Measurements from ENCODE around the gene ABHD1. TPM values are rescaled to one million over a fixed set of nuclear protein-coding genes. Genes with fewer than 3 reads are reported as not detected.
"Not testable (repeated sequence)": the region's sequence is repeated elsewhere in the genome, so short reads cannot be mapped to it uniquely, and the experiment has no call there.

Gene ABHD1
- total RNA-seq (under 1 TPM; 0.77 to 0.79 TPM), polyA plus RNA-seq (ENCODE audit: insufficient read length in 2 of 2) (1 to 10 TPM; 2.5 to 2.9 TPM)
- long read RNA-seq, donor 1: 0 reads
- long read RNA-seq, donor 2, partial matches to known transcripts: 0 of 2 reads
- long read RNA-seq, donor 2, other reads (novel, unspliced or antisense): 0 of 2 reads
- long read RNA-seq, donor 3, partial matches to known transcripts: 0 of 2 reads
- long read RNA-seq, donor 3, other reads (novel, unspliced or antisense): 0 of 2 reads
- long read RNA-seq, donor 4, partial matches to known transcripts: 0 of 1 reads
- long read RNA-seq, donor 4, other reads (novel, unspliced or antisense): 0 of 1 reads

- peak within 1 kb of the TSS; percentile 40 for H3K27ac ChIP-seq (ENCODE audit: low read depth, low read length)
- WGBS (ENCODE audit: insufficient coverage): 6% methylated on average over 47 of the region's 47 CpGs
- peak in 2 of 6 donors; percentile 66 to 72 for DNase-seq (ENCODE audit: low read depth in 4 of 6, low spot score in 6 of 6)
Measured at GRCh38 chr2:27123302-27124150, at the start of gene ABHD1. Gene ABHD1 (plus strand): TSS chr2:27123815. CDS start chr2:27123949, 134 bp downstream.

GRCh38 chr2:27074738-27075565, 48.7 kb upstream of the ABHD1 start:
- no peak overlapping the region for H3K4me3 ChIP-seq (ENCODE audit: low read depth, low read length)
- peaks cover 2% of the 10 kb centered on the region for H3K27me3 ChIP-seq (ENCODE audit: control insufficient read depth, insufficient read depth, low read length)
- no peak for DNase-seq (ENCODE audit: low read depth in 4 of 6, low spot score in 6 of 6)
- no peaks in the 10 kb centered on the region for H3K9me3 ChIP-seq (ENCODE audit: control insufficient read depth, insufficient read depth, low read length)
- peaks cover 38% of the 10 kb centered on the region for H3K4me1 ChIP-seq (ENCODE audit: control insufficient read depth, insufficient read depth, low read length)
- H3K27ac ChIP-seq (ENCODE audit: low read depth, low read length): no peak overlapping the region
- WGBS (ENCODE audit: insufficient coverage): 60% methylated on average over 3 of the region's 4 CpGs
- peaks cover 2% of the 10 kb centered on the region for H3K36me3 ChIP-seq (ENCODE audit: control insufficient read depth, insufficient read depth, low read length)

More at GRCh38 chr2:27123302-27124150, at the start of gene ABHD1:
- Histone ChIP-seq H3K9me3 (ENCODE audit: control insufficient read depth, insufficient read depth, low read length) (no peaks in the 10 kb centered on the region), H3K27me3 (ENCODE audit: control insufficient read depth, insufficient read depth, low read length) (peaks cover 4% of the 10 kb centered on the region), H3K4me1 (ENCODE audit: control insufficient read depth, insufficient read depth, low read length) (peaks cover 17% of the 10 kb centered on the region), H3K4me3 (ENCODE audit: low read depth, low read length) (peak within 1 kb of the TSS; percentile 60), H3K36me3 (ENCODE audit: control insufficient read depth, insufficient read depth, low read length) (peaks cover 5% of the 10 kb centered on the region)

- DNase-seq (ENCODE audit: low read depth in 4 of 6, low spot score in 6 of 6); H3K4me3 ChIP-seq (ENCODE audit: low read depth, low read length); H3K27ac ChIP-seq (ENCODE audit: low read depth, low read length); H3K9me3 ChIP-seq (ENCODE audit: control insufficient read depth, insufficient read depth, low read length); H3K27me3 ChIP-seq (ENCODE audit: control insufficient read depth, insufficient read depth, low read length); H3K36me3 ChIP-seq (ENCODE audit: control insufficient read depth, insufficient read depth, low read length): not testable (repeated sequence)
- H3K4me1 ChIP-seq (ENCODE audit: control insufficient read depth, insufficient read depth, low read length): peaks cover 39% of the 10 kb centered on the region
- 100% methylated on average over 1 of the region's 6 CpGs for WGBS (ENCODE audit: insufficient coverage)
Measured at GRCh38 chr2:27075566-27075871, 48.1 kb upstream of the ABHD1 start.

DNA sequence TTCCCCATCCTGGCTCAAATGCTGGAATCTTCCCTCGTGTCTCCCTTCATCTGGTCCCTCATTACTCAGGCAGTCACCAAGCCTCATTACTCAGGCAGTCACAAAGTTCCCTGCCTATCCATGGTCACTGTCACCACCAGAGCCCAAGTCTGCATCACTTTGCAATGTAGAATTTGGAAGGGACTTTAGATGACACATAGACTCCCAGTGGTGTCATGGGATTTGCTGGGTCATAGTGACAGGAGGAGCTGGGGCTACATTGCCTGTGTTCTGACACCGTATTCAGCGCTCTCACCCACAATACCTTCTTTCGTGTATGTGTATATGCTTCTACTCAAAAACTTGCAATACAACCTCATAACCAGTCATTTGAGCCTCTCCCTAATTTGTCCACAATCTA, 47.3 kb upstream of the ABHD1 start:
- no peak overlapping the region for H3K4me3 ChIP-seq (ENCODE audit: low read depth, low read length)
- H3K9me3 ChIP-seq (ENCODE audit: control insufficient read depth, insufficient read depth, low read length): no peaks in the 10 kb centered on the region
- no peak for DNase-seq (ENCODE audit: low read depth in 4 of 6, low spot score in 6 of 6)
- peaks cover 47% of the 10 kb centered on the region for H3K4me1 ChIP-seq (ENCODE audit: control insufficient read depth, insufficient read depth, low read length)
- H3K36me3 ChIP-seq (ENCODE audit: control insufficient read depth, insufficient read depth, low read length): no peaks in the 10 kb centered on the region
- peaks cover 2% of the 10 kb centered on the region for H3K27me3 ChIP-seq (ENCODE audit: control insufficient read depth, insufficient read depth, low read length)
- H3K27ac ChIP-seq (ENCODE audit: low read depth, low read length): no peak overlapping the region
- 88% methylated on average over 4 of the region's 4 CpGs for WGBS (ENCODE audit: insufficient coverage)

GRCh38 chr2:27077231-27077630, 46.4 kb upstream of the ABHD1 start:
- Histone ChIP-seq H3K27me3 (ENCODE audit: control insufficient read depth, insufficient read depth, low read length) (peaks cover 2% of the 10 kb centered on the region), H3K4me3 (ENCODE audit: low read depth, low read length) (no peak overlapping the region), H3K9me3 (ENCODE audit: control insufficient read depth, insufficient read depth, low read length) (no peaks in the 10 kb centered on the region), H3K27ac (ENCODE audit: low read depth, low read length) (no peak overlapping the region), H3K4me1 (ENCODE audit: control insufficient read depth, insufficient read depth, low read length) (peaks cover 52% of the 10 kb centered on the region), H3K36me3 (ENCODE audit: control insufficient read depth, insufficient read depth, low read length) (peaks cover 4% of the 10 kb centered on the region)
- 86% methylated on average over 7 of the region's 7 CpGs for WGBS (ENCODE audit: insufficient coverage)
- DNase-seq (ENCODE audit: low read depth in 4 of 6, low spot score in 6 of 6): no peak

- H3K27me3 ChIP-seq (ENCODE audit: control insufficient read depth, insufficient read depth, low read length): peaks cover 2% of the 10 kb centered on the region
- peak within 1 kb of the TSS; percentile 48 for H3K4me3 ChIP-seq (ENCODE audit: low read depth, low read length)
- DNase-seq (ENCODE audit: low read depth in 4 of 6, low spot score in 6 of 6): peak in 2 of 6 donors; percentile 31 to 90
- H3K27ac ChIP-seq (ENCODE audit: low read depth, low read length): peak within 1 kb of the TSS; percentile 84
- H3K4me1 ChIP-seq (ENCODE audit: control insufficient read depth, insufficient read depth, low read length): peaks cover 46% of the 10 kb centered on the region
- no peaks in the 10 kb centered on the region for H3K9me3 ChIP-seq (ENCODE audit: control insufficient read depth, insufficient read depth, low read length)
- peaks cover 16% of the 10 kb centered on the region for H3K36me3 ChIP-seq (ENCODE audit: control insufficient read depth, insufficient read depth, low read length)
- 30% methylated on average over 35 of the region's 41 CpGs for WGBS (ENCODE audit: insufficient coverage)
Measured at GRCh38 chr2:27078267-27079194, 45.1 kb upstream of the ABHD1 start, which contains the start of gene EMILIN1. Gene EMILIN1 (plus strand): TSS chr2:27078615. CDS start chr2:27079066, 451 bp downstream.

DNA sequence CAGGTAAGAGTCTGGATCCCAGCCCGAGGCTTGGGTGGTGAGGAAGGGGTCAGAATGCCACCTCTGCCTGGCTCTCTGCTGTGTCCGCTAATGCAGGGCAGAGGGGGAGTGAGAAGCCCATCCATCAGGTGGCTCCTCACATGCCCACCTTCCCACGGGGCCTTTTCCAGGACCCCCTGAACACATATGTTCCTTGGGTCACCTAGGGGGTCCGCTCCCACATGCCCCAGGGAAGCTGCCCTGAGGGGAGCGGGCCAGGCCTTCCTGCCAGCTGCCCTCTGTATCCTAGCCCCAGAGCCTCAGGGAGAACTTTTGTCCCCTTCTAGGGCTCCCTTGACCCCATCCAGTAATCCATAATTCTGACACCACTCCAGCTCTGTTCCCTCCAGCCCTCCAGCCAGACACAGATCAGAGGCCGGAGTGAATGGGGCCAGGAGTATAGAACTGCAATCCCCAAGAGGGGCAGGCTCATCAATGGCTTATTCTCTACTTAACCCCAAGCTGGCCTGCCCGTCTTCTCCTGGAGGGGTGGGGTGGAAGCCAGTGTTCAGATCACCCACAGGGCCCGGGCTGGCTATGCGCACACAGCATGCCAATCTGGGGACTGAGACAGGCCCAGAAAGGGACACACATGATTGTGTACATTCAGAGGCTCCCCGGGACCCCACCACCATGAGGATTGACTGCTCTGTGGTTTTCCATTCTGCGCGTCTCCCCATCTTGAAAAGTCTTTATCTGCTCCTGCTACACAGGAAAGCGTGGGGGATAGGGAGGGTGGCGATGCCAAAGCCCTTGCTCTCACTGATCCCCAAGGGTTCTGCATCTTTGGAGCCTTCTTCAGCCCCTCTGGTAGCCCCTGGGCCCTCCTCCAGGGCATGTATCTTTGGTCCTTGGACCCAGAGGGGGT, 44.1 kb upstream of the ABHD1 start:
- H3K4me3 ChIP-seq (ENCODE audit: low read depth, low read length): peak overlapping the region; percentile 48

DNA sequence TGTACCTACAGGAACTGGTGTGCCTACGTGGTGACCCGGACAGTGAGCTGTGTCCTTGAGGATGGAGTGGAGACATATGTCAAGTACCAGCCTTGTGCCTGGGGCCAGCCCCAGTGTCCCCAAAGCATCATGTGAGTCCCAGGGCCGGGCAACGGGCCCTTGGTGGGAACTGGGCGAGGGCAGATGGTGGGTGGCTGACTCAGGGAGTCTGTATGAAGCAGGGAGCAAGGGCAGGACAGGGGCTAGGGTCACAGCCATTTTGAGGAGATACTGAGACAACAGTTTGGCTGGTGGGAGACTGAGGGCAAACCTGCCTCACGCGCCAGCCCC, 43.5 kb upstream of the ABHD1 start:
- Histone ChIP-seq H3K27me3 (ENCODE audit: control insufficient read depth, insufficient read depth, low read length) (peaks cover 2% of the 10 kb centered on the region), H3K4me3 (ENCODE audit: low read depth, low read length) (no peak overlapping the region), H3K27ac (ENCODE audit: low read depth, low read length) (no peak overlapping the region), H3K9me3 (ENCODE audit: control insufficient read depth, insufficient read depth, low read length) (no peaks in the 10 kb centered on the region), H3K36me3 (ENCODE audit: control insufficient read depth, insufficient read depth, low read length) (peaks cover 19% of the 10 kb centered on the region), H3K4me1 (ENCODE audit: control insufficient read depth, insufficient read depth, low read length) (peaks cover 48% of the 10 kb centered on the region)
- DNase-seq (ENCODE audit: low read depth in 4 of 6, low spot score in 6 of 6): no peak
- 92% methylated on average over 7 of the region's 7 CpGs for WGBS (ENCODE audit: insufficient coverage)

More for the DNA sequence above, 44.1 kb upstream of the ABHD1 start:
- peaks cover 46% of the 10 kb centered on the region for H3K4me1 ChIP-seq (ENCODE audit: control insufficient read depth, insufficient read depth, low read length)
- H3K27me3 ChIP-seq (ENCODE audit: control insufficient read depth, insufficient read depth, low read length): peaks cover 2% of the 10 kb centered on the region
- H3K27ac ChIP-seq (ENCODE audit: low read depth, low read length): peak overlapping the region; percentile 84
- H3K36me3 ChIP-seq (ENCODE audit: control insufficient read depth, insufficient read depth, low read length): peaks cover 19% of the 10 kb centered on the region
- H3K9me3 ChIP-seq (ENCODE audit: control insufficient read depth, insufficient read depth, low read length): no peaks in the 10 kb centered on the region
- no peak for DNase-seq (ENCODE audit: low read depth in 4 of 6, low spot score in 6 of 6)
- 83% methylated on average over 11 of the region's 14 CpGs for WGBS (ENCODE audit: insufficient coverage)

Measured in spinal cord (tissue), 10 donors.